ENCODE measurements around the gene LRBA. TPM values are rescaled to one million over a fixed set of nuclear protein-coding genes. Genes with fewer than 3 reads are reported as not detected.
"Not testable (repeated sequence)": the region's sequence is repeated elsewhere in the genome, so short reads cannot be mapped to it uniquely, and the experiment has no call there.

Gene LRBA
- total RNA-seq, 1 donor from 2014 or later: 54.0 TPM

DNA sequence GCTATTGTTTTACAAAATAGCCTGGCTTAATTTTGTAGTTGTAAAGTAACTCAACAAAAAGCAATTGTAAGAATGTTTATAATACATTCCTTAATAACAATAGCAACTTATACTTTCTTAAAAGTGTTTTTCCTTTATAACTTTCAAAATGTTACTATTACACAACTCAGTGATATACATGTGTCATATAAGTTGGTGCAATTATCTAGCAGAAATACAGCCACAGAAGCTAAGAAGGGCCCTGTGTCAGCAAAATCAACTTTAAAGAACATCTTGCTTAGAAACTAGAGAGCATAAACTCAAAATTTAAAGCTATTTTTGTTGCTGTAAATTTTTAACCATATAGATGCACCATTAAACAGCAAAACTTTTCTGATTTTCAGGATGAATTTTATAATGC, 474.5 kb downstream of the LRBA start:
- no peak for DNase-seq
- H3K27me3 Mint-ChIP-seq: no peaks in the 10 kb centered on the region
- H3K27ac Mint-ChIP-seq: no peak overlapping the region
- intact Hi-C loops (cut with micrococcal nuclease): no loop called here
- H3K36me3 Mint-ChIP-seq (ENCODE audit: low read depth): no peaks in the 10 kb centered on the region
- H3K4me1 Mint-ChIP-seq: peaks cover 1% of the 10 kb centered on the region
- H3K4me3 Mint-ChIP-seq: no peak overlapping the region
- no peaks in the 10 kb centered on the region for H3K9me3 Mint-ChIP-seq

DNA sequence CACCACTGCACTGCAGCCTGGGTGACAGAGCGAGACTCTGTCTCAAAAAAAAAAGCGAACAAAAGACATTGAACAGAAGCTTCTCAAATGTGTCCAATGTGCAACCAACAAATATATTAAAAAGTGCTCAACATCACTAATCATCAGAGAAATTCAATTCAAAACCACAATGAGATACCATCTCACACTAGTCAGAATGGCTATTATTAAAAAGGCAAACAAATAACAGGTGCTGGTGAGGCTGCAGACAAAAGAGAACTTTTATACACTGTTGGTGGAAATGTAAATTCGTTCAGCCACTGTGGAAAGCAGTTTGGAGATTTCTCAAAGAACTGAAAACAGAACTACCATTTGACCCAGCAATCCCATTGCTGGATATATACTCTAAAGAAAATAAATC, 477.2 kb downstream of the LRBA start:
- H3K9me3 Mint-ChIP-seq; H3K36me3 Mint-ChIP-seq (ENCODE audit: low read depth); H3K27ac Mint-ChIP-seq; intact Hi-C loops (cut with micrococcal nuclease); H3K27me3 Mint-ChIP-seq; H3K4me1 Mint-ChIP-seq; DNase-seq; H3K4me3 Mint-ChIP-seq: not testable (repeated sequence)

DNA sequence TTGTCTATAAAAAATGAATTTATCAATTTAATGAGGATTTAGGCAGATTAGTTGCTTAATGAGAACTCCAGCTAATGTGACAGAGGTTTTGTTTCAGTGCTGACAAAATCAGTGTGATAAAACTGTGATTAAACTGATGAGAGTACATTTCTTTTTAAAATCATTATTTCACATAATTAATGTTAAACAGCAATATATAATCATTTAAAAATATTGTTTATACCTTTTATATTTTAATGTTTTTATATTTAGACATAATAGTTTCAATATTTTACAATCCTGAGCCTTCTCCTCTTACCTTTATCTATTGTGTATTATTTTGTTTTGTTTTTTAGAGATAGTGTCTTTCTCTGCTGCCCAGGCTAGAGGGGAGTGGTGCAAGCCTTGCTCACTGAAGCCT, 480.3 kb downstream of the LRBA start:
- no peaks in the 10 kb centered on the region for H3K4me1 Mint-ChIP-seq
- H3K27ac Mint-ChIP-seq: no peak overlapping the region
- no peaks in the 10 kb centered on the region for H3K27me3 Mint-ChIP-seq
- no peaks in the 10 kb centered on the region for H3K36me3 Mint-ChIP-seq (ENCODE audit: low read depth)
- no peaks in the 10 kb centered on the region for H3K9me3 Mint-ChIP-seq
- intact Hi-C loops (cut with micrococcal nuclease): no loop called here
- no peak overlapping the region for H3K4me3 Mint-ChIP-seq
- no peak for DNase-seq

DNA sequence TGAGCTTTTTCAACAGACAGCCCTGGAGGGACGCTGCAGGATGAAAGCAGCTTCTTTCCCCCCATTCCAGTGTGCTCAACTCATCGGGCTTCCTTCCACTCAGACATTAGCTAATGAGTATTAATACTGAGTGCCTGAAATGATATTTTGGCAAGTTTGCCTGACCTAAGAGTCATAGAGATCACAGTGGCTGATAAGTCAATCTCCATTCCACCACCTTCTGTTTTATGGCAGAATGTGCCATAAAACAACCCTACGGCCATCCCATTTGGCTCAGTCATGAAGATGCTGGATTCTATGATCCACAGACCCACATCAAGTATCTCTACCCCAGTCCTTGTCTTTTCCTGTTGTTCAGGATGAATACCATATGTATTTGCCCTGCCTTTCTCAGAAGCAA, 481.4 kb downstream of the LRBA start:
- intact Hi-C loops (cut with micrococcal nuclease): no loop called here
- H3K9me3 Mint-ChIP-seq: no peaks in the 10 kb centered on the region
- no peak overlapping the region for H3K27ac Mint-ChIP-seq
- no peaks in the 10 kb centered on the region for H3K27me3 Mint-ChIP-seq
- H3K36me3 Mint-ChIP-seq (ENCODE audit: low read depth): no peaks in the 10 kb centered on the region
- no peaks in the 10 kb centered on the region for H3K4me1 Mint-ChIP-seq
- DNase-seq: no peak
- H3K4me3 Mint-ChIP-seq: no peak overlapping the region

DNA sequence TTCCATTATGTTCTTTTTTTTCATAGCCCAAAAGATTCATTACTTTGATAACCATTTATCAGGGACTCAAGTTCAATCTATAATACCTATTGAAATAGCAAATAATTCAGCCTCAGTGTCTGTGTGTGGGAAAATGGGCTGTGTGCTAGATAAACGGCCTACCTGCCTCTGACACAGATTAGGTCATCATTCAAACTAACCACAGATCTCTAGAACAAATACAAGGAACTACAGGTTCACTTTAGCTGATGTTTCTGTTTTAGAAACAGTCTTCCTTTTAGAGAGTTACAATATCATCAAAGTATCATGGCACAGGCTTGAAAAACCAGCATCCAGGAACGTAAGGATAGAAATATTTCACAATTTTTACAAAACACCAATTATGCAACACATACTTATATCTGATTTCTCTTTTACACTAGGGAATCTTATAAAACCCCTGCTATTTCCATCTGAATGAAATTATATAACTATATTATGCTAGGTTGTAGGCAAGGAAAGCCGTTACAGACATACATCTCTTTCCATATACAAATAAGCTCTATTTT, 489.7 kb downstream of the LRBA start:
- intact Hi-C loops (cut with micrococcal nuclease): no loop called here
- no peak overlapping the region for H3K4me3 Mint-ChIP-seq
- H3K4me1 Mint-ChIP-seq: no peaks in the 10 kb centered on the region
- peaks cover 2% of the 10 kb centered on the region for H3K36me3 Mint-ChIP-seq (ENCODE audit: low read depth)
- no peaks in the 10 kb centered on the region for H3K27me3 Mint-ChIP-seq
- H3K27ac Mint-ChIP-seq: no peak overlapping the region
- H3K9me3 Mint-ChIP-seq: peaks cover 7% of the 10 kb centered on the region
- no peak for DNase-seq

DNA sequence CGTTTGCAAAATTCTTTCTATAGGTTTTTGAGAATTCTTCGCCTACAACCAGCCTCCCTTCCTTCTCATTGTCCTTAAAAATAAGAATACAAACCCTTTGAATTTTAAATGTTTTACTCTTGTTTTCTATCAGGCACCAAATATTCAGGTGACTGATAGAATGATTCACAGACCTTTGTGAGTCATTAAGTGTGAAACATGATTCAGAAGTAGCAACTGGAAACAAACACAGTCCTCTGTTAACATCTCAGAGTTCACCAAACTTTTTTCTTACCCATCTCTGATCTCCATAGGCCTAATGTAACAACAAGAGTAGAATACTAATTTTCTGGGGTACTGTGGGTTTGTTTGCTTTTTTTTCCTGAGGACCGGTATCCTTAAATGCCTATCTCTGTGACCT, 496.5 kb downstream of the LRBA start:
- no peak overlapping the region for H3K4me3 Mint-ChIP-seq
- peaks cover 13% of the 10 kb centered on the region for H3K4me1 Mint-ChIP-seq
- no peaks in the 10 kb centered on the region for H3K9me3 Mint-ChIP-seq
- DNase-seq: no peak
- peak overlapping the region; percentile 76 for H3K27ac Mint-ChIP-seq
- no peaks in the 10 kb centered on the region for H3K36me3 Mint-ChIP-seq (ENCODE audit: low read depth)
- H3K27me3 Mint-ChIP-seq: no peaks in the 10 kb centered on the region
- intact Hi-C loops (cut with micrococcal nuclease): loop anchor here (2.0 to 5.0 kb wide), 2 partner anchors 54 to 82 kb away; no protein-coding TSS in a partner anchor

DNA sequence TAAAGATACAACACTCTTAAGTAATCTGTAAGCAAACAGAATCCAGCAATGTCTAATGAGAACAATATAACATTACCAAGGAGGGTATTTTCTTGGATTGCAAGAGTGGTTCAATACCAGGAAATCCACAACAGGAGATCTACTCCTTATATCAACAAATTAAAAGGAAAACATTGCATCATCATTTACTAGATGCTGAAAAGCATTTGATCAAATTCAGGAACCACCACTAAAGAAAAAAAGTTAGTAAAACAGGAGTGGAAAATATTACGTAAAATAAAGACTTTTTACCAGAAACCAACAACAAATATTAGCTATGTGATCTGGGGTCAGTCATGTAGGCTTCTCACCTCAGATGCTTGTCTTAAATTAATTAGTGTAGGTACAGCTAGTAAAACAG, 499.9 kb downstream of the LRBA start:
- no peaks in the 10 kb centered on the region for H3K36me3 Mint-ChIP-seq (ENCODE audit: low read depth)
- no peaks in the 10 kb centered on the region for H3K9me3 Mint-ChIP-seq
- intact Hi-C loops (cut with micrococcal nuclease): loop anchor here (5.0 kb wide), 1 partner anchor 57 kb away; no protein-coding TSS in a partner anchor
- no peaks in the 10 kb centered on the region for H3K27me3 Mint-ChIP-seq
- H3K4me1 Mint-ChIP-seq: peaks cover 13% of the 10 kb centered on the region
- H3K27ac Mint-ChIP-seq: no peak overlapping the region
- no peak overlapping the region for H3K4me3 Mint-ChIP-seq
- DNase-seq: no peak

DNA sequence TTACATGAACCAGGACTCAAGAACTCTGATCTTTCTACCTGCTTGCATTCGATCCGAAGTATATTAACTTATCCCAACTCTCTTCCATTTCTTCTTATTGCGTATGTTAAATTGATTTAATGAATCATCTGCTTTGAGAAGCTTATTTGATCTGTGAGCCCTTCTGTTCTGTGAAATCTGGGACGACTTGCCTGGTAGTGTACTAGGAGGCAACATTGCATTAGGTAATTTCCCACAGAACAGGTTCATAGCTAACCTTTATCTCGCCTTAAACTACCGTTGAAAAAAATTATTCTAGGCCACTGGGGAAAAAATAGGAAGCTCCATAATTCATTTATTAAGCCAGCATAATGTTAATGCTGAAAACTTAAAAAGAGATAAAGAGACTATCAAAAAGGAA, 500.4 kb downstream of the LRBA start:
- no peak overlapping the region for H3K4me3 Mint-ChIP-seq
- no peak for DNase-seq
- intact Hi-C loops (cut with micrococcal nuclease): loop anchor here (5.0 kb wide), 1 partner anchor 58 kb away; no protein-coding TSS in a partner anchor
- H3K36me3 Mint-ChIP-seq (ENCODE audit: low read depth): no peaks in the 10 kb centered on the region
- no peaks in the 10 kb centered on the region for H3K27me3 Mint-ChIP-seq
- peaks cover 13% of the 10 kb centered on the region for H3K4me1 Mint-ChIP-seq
- no peaks in the 10 kb centered on the region for H3K9me3 Mint-ChIP-seq
- no peak overlapping the region for H3K27ac Mint-ChIP-seq

DNA sequence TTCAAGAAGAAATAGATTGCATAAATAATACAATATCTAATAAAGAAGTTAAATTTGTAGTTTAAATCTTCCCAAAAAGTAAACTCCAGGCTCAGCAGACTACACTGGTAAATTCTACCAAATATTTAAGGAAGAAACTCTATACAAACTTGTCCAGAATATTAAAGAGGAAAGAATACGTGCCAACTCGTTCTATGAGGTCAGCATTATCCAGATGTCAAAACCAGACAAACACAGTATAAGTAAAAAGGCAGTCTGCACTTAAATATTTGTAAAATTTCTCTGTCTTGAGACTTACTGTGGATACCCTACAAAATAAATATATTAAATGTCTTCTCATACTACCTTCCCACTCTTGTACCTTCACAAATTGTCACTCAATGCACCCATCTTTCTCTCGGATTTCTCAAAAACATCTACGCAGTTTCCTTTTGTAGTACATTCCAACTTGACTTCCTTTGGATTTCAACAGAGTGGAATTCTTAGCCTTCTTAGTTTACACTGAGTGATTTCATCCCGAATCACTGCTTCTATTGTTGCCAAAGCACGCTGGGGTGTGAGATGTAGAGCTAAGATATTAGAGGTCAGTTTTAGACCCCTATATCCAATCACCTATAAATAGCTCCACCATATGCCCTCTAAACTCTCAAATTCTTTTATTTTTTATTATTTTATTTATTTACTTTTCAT, 504.8 kb downstream of the LRBA start:
- DNase-seq: no peak
- H3K27me3 Mint-ChIP-seq: no peaks in the 10 kb centered on the region
- H3K4me1 Mint-ChIP-seq: no peaks in the 10 kb centered on the region

DNA sequence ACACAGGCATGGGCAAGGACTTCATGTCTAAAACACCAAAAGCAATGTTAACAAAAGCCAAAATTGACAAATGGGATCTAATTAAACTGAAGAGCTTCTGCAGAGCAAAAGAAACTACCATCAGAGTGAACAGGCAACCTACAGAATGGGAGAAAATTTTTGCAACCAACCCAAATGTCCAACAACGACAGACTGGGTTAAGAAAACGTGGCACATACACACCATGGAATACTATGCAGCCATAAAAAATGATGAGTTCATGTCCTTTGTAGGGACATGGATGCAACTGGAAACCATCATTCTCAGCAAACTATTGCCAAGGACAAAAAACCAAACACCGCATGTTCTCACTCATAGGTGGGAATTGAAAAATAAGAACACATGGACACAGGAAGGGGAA, 507.4 kb downstream of the LRBA start:
- H3K4me1 Mint-ChIP-seq; H3K27ac Mint-ChIP-seq; intact Hi-C loops (cut with micrococcal nuclease); H3K4me3 Mint-ChIP-seq; H3K27me3 Mint-ChIP-seq; DNase-seq; H3K36me3 Mint-ChIP-seq (ENCODE audit: low read depth): not testable (repeated sequence)
- peaks cover 12% of the 10 kb centered on the region for H3K9me3 Mint-ChIP-seq

More for the DNA sequence above, 504.8 kb downstream of the LRBA start:
- H3K4me3 Mint-ChIP-seq: no peak overlapping the region
- intact Hi-C loops (cut with micrococcal nuclease): no loop called here
- no peak overlapping the region for H3K27ac Mint-ChIP-seq
- no peaks in the 10 kb centered on the region for H3K36me3 Mint-ChIP-seq (ENCODE audit: low read depth)
- peaks cover 6% of the 10 kb centered on the region for H3K9me3 Mint-ChIP-seq

DNA sequence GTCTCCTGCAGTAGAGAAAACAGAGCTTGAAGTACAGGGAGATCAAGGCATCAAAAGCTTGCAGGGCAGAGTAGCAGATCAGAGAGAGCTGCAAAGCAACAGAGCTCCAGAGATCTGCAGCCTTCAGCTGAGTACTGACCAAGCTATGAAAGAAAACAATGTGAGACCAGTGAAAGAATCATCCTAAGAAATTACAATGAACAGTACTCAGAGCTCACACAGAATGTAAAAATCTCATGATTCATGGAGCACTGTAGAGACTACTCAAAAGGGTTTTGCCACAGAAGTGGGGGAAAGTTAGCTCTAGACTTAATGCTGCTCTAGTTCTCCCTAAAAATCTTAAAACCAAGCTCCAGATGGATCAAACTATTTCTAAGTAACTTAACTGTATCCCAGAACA, 513.1 kb downstream of the LRBA start:
- DNase-seq: no peak
- peaks cover 4% of the 10 kb centered on the region for H3K36me3 Mint-ChIP-seq (ENCODE audit: low read depth)
- H3K9me3 Mint-ChIP-seq: peaks cover 10% of the 10 kb centered on the region
- no peaks in the 10 kb centered on the region for H3K27me3 Mint-ChIP-seq
- no peak overlapping the region for H3K4me3 Mint-ChIP-seq
- no peak overlapping the region for H3K27ac Mint-ChIP-seq
- no peaks in the 10 kb centered on the region for H3K4me1 Mint-ChIP-seq
- intact Hi-C loops (cut with micrococcal nuclease): no loop called here

DNA sequence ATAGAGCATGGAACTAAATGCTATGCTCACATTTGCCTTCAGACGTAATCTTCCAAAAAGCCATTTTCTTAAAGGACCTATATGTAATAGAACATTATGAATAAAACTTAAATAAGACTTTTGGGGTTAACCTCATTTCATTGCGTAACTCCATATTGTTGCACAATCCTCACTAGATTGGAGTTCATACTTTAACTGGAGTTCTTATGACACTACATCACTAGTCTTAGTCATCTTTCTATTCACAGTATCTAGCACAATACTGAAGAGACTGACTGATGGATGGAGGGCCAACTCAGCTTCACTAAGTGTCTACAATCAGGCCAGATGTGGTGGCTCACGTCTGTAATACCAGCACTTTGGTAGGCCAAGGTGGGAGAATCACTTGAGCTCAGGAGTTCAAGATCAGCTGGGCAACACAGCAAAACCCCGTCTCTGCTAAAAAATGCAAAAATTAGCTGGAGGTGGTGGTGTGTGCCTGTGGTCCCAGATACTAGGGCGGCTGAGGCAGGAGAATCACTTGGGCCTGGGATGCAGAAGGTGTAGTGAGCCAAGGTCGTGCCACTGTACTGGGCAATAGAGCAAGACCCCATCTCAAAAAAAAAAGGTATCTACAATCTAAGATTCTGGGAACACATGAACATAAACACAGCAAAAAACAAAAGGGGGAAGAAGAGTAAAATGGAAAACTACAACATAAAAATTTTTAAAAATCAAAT, 513.9 kb downstream of the LRBA start:
- peaks cover 10% of the 10 kb centered on the region for H3K9me3 Mint-ChIP-seq
- intact Hi-C loops (cut with micrococcal nuclease): no loop called here
- no peaks in the 10 kb centered on the region for H3K4me1 Mint-ChIP-seq
- H3K36me3 Mint-ChIP-seq (ENCODE audit: low read depth): peaks cover 4% of the 10 kb centered on the region
- H3K27ac Mint-ChIP-seq: no peak overlapping the region
- no peak for DNase-seq
- no peaks in the 10 kb centered on the region for H3K27me3 Mint-ChIP-seq
- no peak overlapping the region for H3K4me3 Mint-ChIP-seq

DNA sequence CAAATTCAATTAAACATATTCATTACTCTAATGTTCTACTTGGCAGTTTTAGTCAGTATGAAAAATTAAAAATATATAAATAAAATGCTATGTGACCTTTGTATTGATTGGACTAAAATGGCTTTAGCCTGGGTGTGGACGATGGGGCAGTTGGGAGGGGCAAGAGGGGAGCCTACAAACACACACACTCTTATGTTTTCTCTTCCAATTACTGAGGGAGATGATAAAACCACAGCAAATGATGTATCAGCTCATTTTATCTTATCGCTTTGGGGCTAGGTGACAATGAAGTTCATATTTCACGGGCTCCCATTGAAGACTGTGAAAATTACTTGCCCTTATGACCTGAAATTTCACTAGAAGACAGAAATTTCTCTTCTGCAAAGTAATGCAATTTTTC, 517.5 kb downstream of the LRBA start:
- intact Hi-C loops (cut with micrococcal nuclease): no loop called here
- no peaks in the 10 kb centered on the region for H3K27me3 Mint-ChIP-seq
- H3K27ac Mint-ChIP-seq: no peak overlapping the region
- peaks cover 5% of the 10 kb centered on the region for H3K9me3 Mint-ChIP-seq
- H3K36me3 Mint-ChIP-seq (ENCODE audit: low read depth): peaks cover 3% of the 10 kb centered on the region
- H3K4me3 Mint-ChIP-seq: no peak overlapping the region
- H3K4me1 Mint-ChIP-seq: no peaks in the 10 kb centered on the region
- DNase-seq: no peak

DNA sequence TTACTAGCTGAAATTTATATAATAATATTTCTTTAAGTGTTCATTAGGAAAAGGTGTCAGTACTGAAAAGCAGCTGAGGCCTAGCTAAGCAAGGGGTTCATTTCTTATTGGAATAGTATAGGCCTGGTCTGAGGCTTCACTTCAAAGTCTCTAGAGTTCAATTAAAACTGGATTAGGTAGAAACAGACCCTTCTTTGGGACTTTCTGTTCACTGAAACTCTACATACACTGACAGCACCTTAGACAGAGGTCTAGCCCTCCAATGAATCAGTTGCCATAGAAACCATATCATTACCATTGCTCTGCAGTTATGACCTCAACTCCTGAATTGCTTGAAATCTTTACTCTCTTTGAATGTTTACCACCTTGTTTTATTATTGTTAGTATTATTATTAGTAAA, 519.5 kb downstream of the LRBA start:
- Mint-ChIP-seq H3K36me3 (ENCODE audit: low read depth) (no peaks in the 10 kb centered on the region), H3K27me3 (no peaks in the 10 kb centered on the region), H3K27ac (no peak overlapping the region), H3K4me1 (no peaks in the 10 kb centered on the region), H3K9me3 (no peaks in the 10 kb centered on the region), H3K4me3 (no peak overlapping the region)
- no peak for DNase-seq
- intact Hi-C loops (cut with micrococcal nuclease): no loop called here
